Measurements from ENCODE around the gene DIS3L2. TPM values are rescaled to one million over a fixed set of nuclear protein-coding genes. Genes with fewer than 3 reads are reported as not detected.
"Not testable (repeated sequence)": the region's sequence is repeated elsewhere in the genome, so short reads cannot be mapped to it uniquely, and the experiment has no call there.

DIS3L2 gene
- total RNA-seq, 1 experiment from 2014 or later, result 32.6 TPM

GRCh38 chr2:232028071-232028470 is 66.6 kb downstream of the DIS3L2 start:
- BruUV-seq (replicated peaks), result no TSS peak
- H3K27me3 Mint-ChIP-seq (ENCODE audit: insufficient read depth, unreplicated experiment), result no peaks in the 10 kb centered on the region
- DNase-seq (ENCODE audit: unreplicated experiment), result no peak
- TF ChIP-seq CTCF (IDR thresholded peaks at IDR 0.05; ENCODE audit: unreplicated experiment), result no peak
- H3K4me3 Mint-ChIP-seq (ENCODE audit: unreplicated experiment), result no peak overlapping the region
- H3K27ac Mint-ChIP-seq (ENCODE audit: low read depth, unreplicated experiment), result no peak overlapping the region
- POLR2A ChIA-PET, result interaction anchor here (0.7 kb wide), 2 partner anchors 68 to 81 kb away, joined by 3 to 4 read pairs; no protein-coding TSS in a partner anchor
- peaks cover 6% of the 10 kb centered on the region for H3K4me1 Mint-ChIP-seq (ENCODE audit: insufficient read depth, unreplicated experiment)
- CTCF ChIA-PET, result interaction anchor here (0.5 to 0.8 kb wide), 2 partner anchors 493 to 652 kb away, joined by 3 to 4 read pairs; no protein-coding TSS in a partner anchor
- intact Hi-C loops (cut with micrococcal nuclease), result no loop called here
- H3K9me3 Mint-ChIP-seq (ENCODE audit: unreplicated experiment), result peaks cover 8% of the 10 kb centered on the region
- H3K36me3 Mint-ChIP-seq (ENCODE audit: insufficient read depth, unreplicated experiment), result peaks cover 24% of the 10 kb centered on the region

- Mint-ChIP-seq H3K27me3 (ENCODE audit: insufficient read depth, unreplicated experiment) (no peaks in the 10 kb centered on the region), H3K36me3 (ENCODE audit: insufficient read depth, unreplicated experiment) (peaks cover 21% of the 10 kb centered on the region), H3K4me1 (ENCODE audit: insufficient read depth, unreplicated experiment) (peaks cover 6% of the 10 kb centered on the region), H3K4me3 (ENCODE audit: unreplicated experiment) (no peak overlapping the region), H3K27ac (ENCODE audit: low read depth, unreplicated experiment) (no peak overlapping the region), H3K9me3 (ENCODE audit: unreplicated experiment) (peaks cover 8% of the 10 kb centered on the region)
- ChIA-PET POLR2A (interaction anchor here (0.6 to 0.7 kb wide), 3 partner anchors 11 to 82 kb away, joined by 3 to 4 read pairs (median 3); no protein-coding TSS in a partner anchor), CTCF (interaction anchor here (0.5 to 0.8 kb wide), 2 partner anchors 492 to 651 kb away, joined by 3 to 4 read pairs; no protein-coding TSS in a partner anchor)
- BruUV-seq (replicated peaks), result no TSS peak
- intact Hi-C loops (cut with micrococcal nuclease), result no loop called here
- no peak for DNase-seq (ENCODE audit: unreplicated experiment)
- no peak for TF ChIP-seq CTCF (IDR thresholded peaks at IDR 0.05; ENCODE audit: unreplicated experiment)
Measured at GRCh38 chr2:232028631-232029030, 67.1 kb downstream of the DIS3L2 start.

- no peak for DNase-seq (ENCODE audit: unreplicated experiment)
- Mint-ChIP-seq H3K4me3 (ENCODE audit: unreplicated experiment) (no peak overlapping the region), H3K27me3 (ENCODE audit: insufficient read depth, unreplicated experiment) (no peaks in the 10 kb centered on the region), H3K36me3 (ENCODE audit: insufficient read depth, unreplicated experiment) (peaks cover 19% of the 10 kb centered on the region), H3K4me1 (ENCODE audit: insufficient read depth, unreplicated experiment) (peaks cover 6% of the 10 kb centered on the region), H3K27ac (ENCODE audit: low read depth, unreplicated experiment) (no peak overlapping the region), H3K9me3 (ENCODE audit: unreplicated experiment) (peaks cover 13% of the 10 kb centered on the region)
- BruUV-seq (replicated peaks), result no TSS peak
- intact Hi-C loops (cut with micrococcal nuclease), result no loop called here
- CTCF ChIA-PET, result no interaction called here
- no peak for TF ChIP-seq CTCF (IDR thresholded peaks at IDR 0.05; ENCODE audit: unreplicated experiment)
- POLR2A ChIA-PET, result no interaction called here
Measured at GRCh38 chr2:232029346-232029745, 67.8 kb downstream of the DIS3L2 start.

- intact Hi-C loops (cut with micrococcal nuclease), result no loop called here
- peaks cover 6% of the 10 kb centered on the region for H3K4me1 Mint-ChIP-seq (ENCODE audit: insufficient read depth, unreplicated experiment)
- peaks cover 10% of the 10 kb centered on the region for H3K36me3 Mint-ChIP-seq (ENCODE audit: insufficient read depth, unreplicated experiment)
- peaks cover 21% of the 10 kb centered on the region for H3K9me3 Mint-ChIP-seq (ENCODE audit: unreplicated experiment)
- H3K27me3 Mint-ChIP-seq (ENCODE audit: insufficient read depth, unreplicated experiment), result no peaks in the 10 kb centered on the region
- no peak overlapping the region for H3K27ac Mint-ChIP-seq (ENCODE audit: low read depth, unreplicated experiment)
- BruUV-seq (replicated peaks), result no TSS peak
- ChIA-PET POLR2A (no interaction called here), CTCF (no interaction called here)
- DNase-seq (ENCODE audit: unreplicated experiment), result peak; percentile 16
- peak; percentile 31 for TF ChIP-seq CTCF (IDR thresholded peaks at IDR 0.05; ENCODE audit: unreplicated experiment)
- H3K4me3 Mint-ChIP-seq (ENCODE audit: unreplicated experiment), result no peak overlapping the region
Measured at GRCh38 chr2:232030229-232030628, 68.7 kb downstream of the DIS3L2 start.

- not testable (repeated sequence) for H3K36me3 Mint-ChIP-seq (ENCODE audit: insufficient read depth, unreplicated experiment); BruUV-seq (replicated peaks)
Measured at GRCh38 chr2:232035292-232035691, 73.8 kb downstream of the DIS3L2 start.

GRCh38 chr2:232036876-232037275 is 75.4 kb downstream of the DIS3L2 start:
- H3K4me1 Mint-ChIP-seq (ENCODE audit: insufficient read depth, unreplicated experiment); DNase-seq (ENCODE audit: unreplicated experiment); H3K27me3 Mint-ChIP-seq (ENCODE audit: insufficient read depth, unreplicated experiment); H3K27ac Mint-ChIP-seq (ENCODE audit: low read depth, unreplicated experiment); H3K4me3 Mint-ChIP-seq (ENCODE audit: unreplicated experiment); BruUV-seq (replicated peaks); POLR2A ChIA-PET; intact Hi-C loops (cut with micrococcal nuclease); CTCF ChIA-PET; H3K36me3 Mint-ChIP-seq (ENCODE audit: insufficient read depth, unreplicated experiment): not testable (repeated sequence)
- peaks cover 26% of the 10 kb centered on the region for H3K9me3 Mint-ChIP-seq (ENCODE audit: unreplicated experiment)

More at GRCh38 chr2:232035292-232035691, 73.8 kb downstream of the DIS3L2 start:
- H3K4me1 Mint-ChIP-seq (ENCODE audit: insufficient read depth, unreplicated experiment); H3K27ac Mint-ChIP-seq (ENCODE audit: low read depth, unreplicated experiment); intact Hi-C loops (cut with micrococcal nuclease); POLR2A ChIA-PET; H3K27me3 Mint-ChIP-seq (ENCODE audit: insufficient read depth, unreplicated experiment); DNase-seq (ENCODE audit: unreplicated experiment); H3K4me3 Mint-ChIP-seq (ENCODE audit: unreplicated experiment): not testable (repeated sequence)
- H3K9me3 Mint-ChIP-seq (ENCODE audit: unreplicated experiment), result peaks cover 29% of the 10 kb centered on the region
- CTCF ChIA-PET, result interaction anchor here (1.5 kb wide), 1 partner anchor 107 kb away, joined by 4 read pairs; no protein-coding TSS in a partner anchor
